Ectodermal cell (in vitro differentiated cells): ENCODE data around the gene SIRPB2.

Source experiments
- H3K27ac ChIP-seq: 2 replicates; pipeline ENCODE4 v1.7.0; 2013; ENCODE audit warnings: mild to moderate bottlenecking, low read depth, low read length; ENCODE audit not compliant: insufficient read depth, poor library complexity, severe bottlenecking
- H3K27me3 ChIP-seq: 2 replicates; pipeline ENCODE4 v1.7.0; 2013; ENCODE audit warnings: mild to moderate bottlenecking, low read length; ENCODE audit not compliant: insufficient read depth, control insufficient read depth, poor library complexity, severe bottlenecking
- H3K36me3 ChIP-seq: one replicate; pipeline ENCODE4 v1.7.0; 2013; ENCODE audit warnings: low read length; ENCODE audit not compliant: control insufficient read depth, insufficient read depth
- H3K4me1 ChIP-seq: one replicate; pipeline ENCODE4 v1.7.0; 2013; ENCODE audit warnings: low read length; ENCODE audit not compliant: control insufficient read depth, insufficient read depth
- H3K4me3 ChIP-seq: 2 replicates; pipeline ENCODE4 v1.7.0; 2013; ENCODE audit warnings: low read depth, low read length, control low read depth; ENCODE audit not compliant: insufficient read depth
- H3K9me3 ChIP-seq: 2 replicates; pipeline ENCODE4 v1.7.0; 2013; ENCODE audit warnings: mild to moderate bottlenecking, low read length, moderate library complexity; ENCODE audit not compliant: control insufficient read depth
- WGBS, 2 experiments: methylation state at CpG; one replicate each; pipeline ENCODE4 v1.1.7; 2013; ENCODE audit warnings: missing lambda C conversion rate in 2 of 2; 5-methylcytosine and 5-hydroxymethylcytosine counted together

The SIRPB2 gene

GRCh38 chr20:1486566-1486965 is 4.7 kb downstream of the SIRPB2 start:
- Histone ChIP-seq H3K27ac (no peak overlapping the region), H3K27me3 (peaks cover 4% of the 10 kb centered on the region), H3K36me3 (no peaks in the 10 kb centered on the region), H3K4me3 (no peak overlapping the region), H3K9me3 (no peaks in the 10 kb centered on the region), H3K4me1 (no peaks in the 10 kb centered on the region)
- WGBS, 2 experiments, result 83 to 85% methylated on average over 1 of the region's 2 CpGs

DNA sequence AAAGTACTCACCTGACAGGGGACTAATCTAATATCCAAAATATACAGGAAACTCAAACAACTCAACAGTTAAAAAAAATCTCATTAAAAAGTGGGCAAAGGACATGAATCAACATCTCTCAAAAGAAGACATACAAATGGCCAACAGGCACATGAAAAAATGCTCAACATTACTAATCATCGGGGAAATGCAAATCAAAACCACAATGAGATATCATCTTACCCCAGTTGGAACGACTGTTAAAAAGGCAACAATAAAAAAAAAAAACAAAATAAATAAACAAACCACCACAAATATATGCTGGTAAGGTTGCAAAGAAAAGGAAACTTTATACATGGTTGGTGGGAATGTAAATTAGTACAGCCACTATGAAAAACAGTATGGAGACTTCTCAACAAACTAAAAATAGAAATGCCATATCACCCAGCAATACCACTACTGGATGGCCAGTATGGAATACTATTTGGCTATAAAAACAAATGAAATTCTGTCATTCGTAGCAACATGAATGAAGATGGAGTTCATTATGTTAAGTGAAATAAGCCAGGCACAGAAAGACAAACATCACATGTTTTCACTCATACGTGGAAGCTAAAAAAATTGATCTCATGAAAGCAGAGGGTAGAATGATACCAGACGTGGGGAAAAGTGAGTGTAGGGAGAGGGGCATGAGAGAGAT is 6.6 kb downstream of the SIRPB2 start:
- Histone ChIP-seq H3K36me3 (no peaks in the 10 kb centered on the region), H3K4me3 (no peak overlapping the region), H3K27ac (no peak overlapping the region), H3K27me3 (peaks cover 4% of the 10 kb centered on the region), H3K4me1 (no peaks in the 10 kb centered on the region), H3K9me3 (no peaks in the 10 kb centered on the region)
- 89% methylated on average over 4 to 5 of the region's 5 CpGs for WGBS, 2 experiments

- Histone ChIP-seq H3K9me3 (no peaks in the 10 kb centered on the region), H3K27ac (no peak overlapping the region), H3K4me3 (no peak overlapping the region), H3K27me3 (no peaks in the 10 kb centered on the region), H3K36me3 (no peaks in the 10 kb centered on the region), H3K4me1 (no peaks in the 10 kb centered on the region)
- 90 to 91% methylated on average over 9 of the region's 9 CpGs for WGBS, 2 experiments
These were observed 11.2 kb downstream of the SIRPB2 start for GRCh38 chr20:1479831-1480595.

GRCh38 chr20:1478566-1478965 is 12.7 kb downstream of the SIRPB2 start:
- no peaks in the 10 kb centered on the region for H3K36me3 ChIP-seq
- no peak overlapping the region for H3K27ac ChIP-seq
- H3K27me3 ChIP-seq, result no peaks in the 10 kb centered on the region
- WGBS, 2 experiments, result 90 to 91% methylated on average over 4 of the region's 4 CpGs
- H3K4me1 ChIP-seq, result no peaks in the 10 kb centered on the region
- no peak overlapping the region for H3K4me3 ChIP-seq
- no peaks in the 10 kb centered on the region for H3K9me3 ChIP-seq

DNA sequence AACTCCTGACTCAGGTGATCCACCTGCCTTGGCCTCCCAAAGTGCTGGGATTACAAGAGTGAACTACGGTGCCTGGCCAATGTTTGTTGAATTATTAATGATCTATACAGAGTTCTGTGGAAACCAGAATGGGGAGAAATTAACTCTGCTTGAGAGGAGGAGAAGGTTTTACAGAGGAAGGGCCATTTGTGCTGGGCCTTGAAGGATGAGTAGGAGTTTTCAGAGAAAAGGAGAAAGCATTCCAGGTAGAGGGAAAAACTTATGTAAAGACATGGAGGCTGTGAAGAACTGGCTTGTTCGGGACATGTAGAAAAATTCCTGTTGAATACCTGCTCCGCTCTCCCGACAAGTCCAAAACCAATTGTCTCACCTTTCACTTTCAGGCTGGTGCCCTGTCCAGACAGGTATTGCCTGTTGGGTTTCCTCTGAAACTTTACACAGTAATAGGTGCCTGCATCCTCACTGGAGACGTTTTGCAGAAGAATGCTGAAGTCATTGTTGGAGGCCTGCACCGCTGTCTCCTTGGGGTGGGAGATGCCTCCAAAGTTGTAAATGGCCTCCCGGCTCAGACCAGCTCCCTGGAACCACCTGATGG is 13.2 kb downstream of the SIRPB2 start:
- no peak overlapping the region for H3K27ac ChIP-seq
- H3K27me3 ChIP-seq, result no peaks in the 10 kb centered on the region
- no peaks in the 10 kb centered on the region for H3K4me1 ChIP-seq
- WGBS, 2 experiments, result 90 to 91% methylated on average over 7 of the region's 7 CpGs
- H3K9me3 ChIP-seq, result no peaks in the 10 kb centered on the region
- no peak overlapping the region for H3K4me3 ChIP-seq
- H3K36me3 ChIP-seq, result no peaks in the 10 kb centered on the region

GRCh38 chr20:1474817-1475603 is 16.2 kb downstream of the SIRPB2 start:
- no peaks in the 10 kb centered on the region for H3K36me3 ChIP-seq
- H3K4me3 ChIP-seq, result no peak overlapping the region
- WGBS, 2 experiments, result 90 to 93% methylated on average over 4 of the region's 4 CpGs
- H3K9me3 ChIP-seq, result no peaks in the 10 kb centered on the region
- H3K27ac ChIP-seq, result no peak overlapping the region
- no peaks in the 10 kb centered on the region for H3K4me1 ChIP-seq
- no peaks in the 10 kb centered on the region for H3K27me3 ChIP-seq

DNA sequence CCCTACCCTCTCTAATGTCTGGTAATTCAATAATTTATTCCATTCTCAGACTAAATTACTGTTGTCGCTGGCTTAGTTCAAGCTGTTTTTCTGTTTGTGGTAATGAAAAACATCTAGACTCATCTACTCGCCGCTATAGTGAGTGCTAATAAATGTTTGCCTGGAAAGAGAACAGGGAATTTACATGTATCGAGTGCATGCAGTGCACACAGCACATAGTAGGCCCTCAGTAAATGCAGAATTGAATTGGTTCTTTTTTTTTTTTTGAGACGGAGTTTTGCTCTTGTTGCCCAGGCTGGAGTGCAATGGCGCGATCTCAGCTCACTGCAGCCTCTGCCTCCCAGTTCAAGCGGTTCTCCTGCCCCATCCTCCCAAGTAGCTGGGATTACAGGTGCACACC is 16.9 kb downstream of the SIRPB2 start:
- WGBS, 2 experiments, result 87 to 97% methylated on average over 8 of the region's 8 CpGs

DNA sequence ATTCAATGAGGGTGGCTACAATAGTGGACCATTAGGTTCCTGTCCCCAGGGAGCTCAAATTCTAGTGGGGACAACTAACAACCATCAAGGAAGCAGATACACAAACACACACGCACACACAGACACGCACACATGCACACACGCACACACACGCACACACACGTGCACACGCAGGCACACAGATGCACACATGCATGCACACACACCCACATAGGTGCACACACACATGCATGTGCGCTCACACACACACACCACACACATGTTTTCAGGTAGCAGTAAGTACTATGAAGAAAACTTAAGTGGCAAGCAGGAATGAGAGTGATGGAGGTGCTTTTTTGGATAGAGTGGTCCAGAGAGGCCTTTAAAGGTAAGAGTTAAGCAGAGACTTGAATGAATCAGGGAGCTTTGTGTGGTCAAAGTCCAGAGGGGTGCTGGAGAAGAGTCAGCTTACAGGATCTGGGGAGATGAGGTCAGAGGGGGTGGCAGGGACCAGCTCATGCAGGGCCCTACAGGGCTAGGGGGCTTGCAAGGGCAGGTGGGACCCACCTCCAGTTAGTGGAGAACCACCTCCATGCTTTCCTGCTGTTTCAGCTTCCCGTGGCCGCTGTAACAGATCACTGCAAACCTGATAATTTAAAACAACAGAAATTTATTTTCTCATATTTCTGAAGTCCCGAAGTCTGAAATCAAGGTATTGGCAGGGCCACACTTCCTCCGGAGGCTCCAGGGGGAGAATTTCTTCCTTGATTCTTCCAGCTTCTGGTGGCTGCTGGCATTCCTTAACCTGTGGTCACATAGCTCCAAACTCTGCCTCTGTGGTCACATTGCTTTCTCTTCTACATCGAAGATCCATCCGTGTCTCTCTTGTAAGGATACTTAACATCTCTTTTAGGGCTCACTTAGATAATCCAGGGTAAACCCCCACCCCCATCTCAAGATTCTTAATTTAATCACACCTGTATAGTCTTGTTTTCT is 17.7 kb downstream of the SIRPB2 start:
- H3K4me1 ChIP-seq, result no peaks in the 10 kb centered on the region
- H3K36me3 ChIP-seq, result no peaks in the 10 kb centered on the region
- H3K4me3 ChIP-seq, result no peak overlapping the region
- WGBS, 2 experiments, result 88 to 91% methylated on average over 12 to 13 of the region's 13 CpGs
- H3K27ac ChIP-seq, result no peak overlapping the region
- H3K27me3 ChIP-seq, result no peaks in the 10 kb centered on the region
- no peaks in the 10 kb centered on the region for H3K9me3 ChIP-seq

More for the DNA sequence above, 16.9 kb downstream of the SIRPB2 start:
- H3K27me3 ChIP-seq, result no peaks in the 10 kb centered on the region
- H3K27ac ChIP-seq, result no peak overlapping the region
- H3K9me3 ChIP-seq, result no peaks in the 10 kb centered on the region
- H3K36me3 ChIP-seq, result no peaks in the 10 kb centered on the region
- H3K4me3 ChIP-seq, result no peak overlapping the region
- H3K4me1 ChIP-seq, result no peaks in the 10 kb centered on the region

DNA sequence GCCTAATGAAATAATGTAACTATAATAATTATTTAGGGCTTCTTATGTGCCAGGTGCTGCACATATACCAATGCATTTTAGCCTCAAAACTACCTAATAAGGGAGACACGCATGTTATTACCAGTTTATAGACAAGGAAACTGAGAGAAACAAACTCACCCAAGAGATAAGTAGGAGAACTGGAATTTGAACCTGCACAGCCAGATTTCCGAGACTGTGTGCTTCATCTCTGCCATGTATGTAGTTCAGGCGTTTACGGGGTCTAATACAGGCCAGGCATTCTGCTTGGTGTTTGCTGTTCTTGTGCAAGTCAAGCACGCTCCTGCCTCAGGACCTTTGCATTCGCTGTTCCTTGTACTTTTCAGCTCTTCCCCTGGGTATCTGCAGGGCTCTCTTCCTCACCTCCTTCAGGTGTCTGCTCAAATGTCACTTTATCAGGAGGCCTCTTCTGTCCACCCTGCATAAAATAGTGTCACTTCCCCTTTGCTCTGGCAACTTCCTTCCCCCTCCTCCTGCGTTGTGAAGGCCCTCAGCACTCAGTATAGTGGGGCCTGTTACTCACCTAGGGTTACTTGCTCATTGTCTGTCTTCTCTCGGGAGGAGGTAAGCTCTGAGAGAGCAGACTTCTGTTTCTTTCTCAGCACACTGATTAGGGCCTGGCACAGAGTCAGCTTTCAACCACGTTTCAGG is 18.5 kb downstream of the SIRPB2 start:
- Histone ChIP-seq H3K36me3 (no peaks in the 10 kb centered on the region), H3K27me3 (no peaks in the 10 kb centered on the region), H3K4me3 (no peak overlapping the region), H3K4me1 (no peaks in the 10 kb centered on the region), H3K27ac (no peak overlapping the region), H3K9me3 (no peaks in the 10 kb centered on the region)
- 83 to 84% methylated on average over 9 of the region's 9 CpGs for WGBS, 2 experiments
